ENCODE results near the gene SSMEM1. TPM values are rescaled to one million over a fixed set of nuclear protein-coding genes. Genes with fewer than 3 reads are reported as not detected.

Gene SSMEM1
- total and polyA plus RNA-seq, 4 donors, result not detected

- 66 to 75% methylated on average over 2 of the region's 2 CpGs for WGBS, 2 donors
- H3K4me1 ChIP-seq (ENCODE audit: control insufficient read depth in 5 of 5, insufficient read depth in 5 of 5, low read length in 5 of 5), result no peaks in the 10 kb centered on the region
- TF ChIP-seq, protein P1, sequence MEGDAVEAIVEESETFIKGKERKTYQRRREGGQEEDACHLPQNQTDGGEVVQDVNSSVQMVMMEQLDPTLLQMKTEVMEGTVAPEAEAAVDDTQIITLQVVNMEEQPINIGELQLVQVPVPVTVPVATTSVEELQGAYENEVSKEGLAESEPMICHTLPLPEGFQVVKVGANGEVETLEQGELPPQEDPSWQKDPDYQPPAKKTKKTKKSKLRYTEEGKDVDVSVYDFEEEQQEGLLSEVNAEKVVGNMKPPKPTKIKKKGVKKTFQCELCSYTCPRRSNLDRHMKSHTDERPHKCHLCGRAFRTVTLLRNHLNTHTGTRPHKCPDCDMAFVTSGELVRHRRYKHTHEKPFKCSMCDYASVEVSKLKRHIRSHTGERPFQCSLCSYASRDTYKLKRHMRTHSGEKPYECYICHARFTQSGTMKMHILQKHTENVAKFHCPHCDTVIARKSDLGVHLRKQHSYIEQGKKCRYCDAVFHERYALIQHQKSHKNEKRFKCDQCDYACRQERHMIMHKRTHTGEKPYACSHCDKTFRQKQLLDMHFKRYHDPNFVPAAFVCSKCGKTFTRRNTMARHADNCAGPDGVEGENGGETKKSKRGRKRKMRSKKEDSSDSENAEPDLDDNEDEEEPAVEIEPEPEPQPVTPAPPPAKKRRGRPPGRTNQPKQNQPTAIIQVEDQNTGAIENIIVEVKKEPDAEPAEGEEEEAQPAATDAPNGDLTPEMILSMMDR (IDR thresholded peaks at IDR 0.05; ENCODE audit: control extremely low read depth, extremely low read depth), result no peak
- no peaks in the 10 kb centered on the region for H3K36me3 ChIP-seq (ENCODE audit: control insufficient read depth in 4 of 4, insufficient read depth in 4 of 4, low read length in 4 of 4)
- H3K9me3 ChIP-seq (ENCODE audit: control insufficient read depth in 4 of 4, insufficient read depth in 3 of 4, low read length in 3 of 4), result peaks cover 0 to 14% (median 5%) of the 10 kb centered on the region in 4 donors
- ATAC-seq (ENCODE audit: insufficient read depth, low FRiP score) (no peak), DNase-seq (no peak)
- H3K27ac ChIP-seq (ENCODE audit: low read depth in 1 of 2, low read length in 1 of 2), result no peak overlapping the region
- no peaks in the 10 kb centered on the region for H3K27me3 ChIP-seq (ENCODE audit: control insufficient read depth in 3 of 3, insufficient read depth in 3 of 3, low read length in 2 of 3)
- no peak overlapping the region for H3K4me3 ChIP-seq
- no peak overlapping the region for H3K9ac ChIP-seq (ENCODE audit: insufficient read depth in 1 of 2, low read length in 2 of 2)
Observed at GRCh38 chr7:130263130-130263529, 55.5 kb downstream of the SSMEM1 start.

Other genes with a start within 250 kb of the SSMEM1 start
- 10 to 100 TPM; 11.8 to 13.2 TPM for gene ZC3HC1, start 156.5 kb upstream of the SSMEM1 start, total RNA-seq
- gene ZC3HC1, start 156.5 kb upstream of the SSMEM1 start, polyA plus RNA-seq, result 10 to 100 TPM in 1 of 2 donors, 1 to 10 TPM in 1; 10.0 to 11.6 TPM
- gene KLHDC10, start 137.3 kb upstream of the SSMEM1 start, total RNA-seq, result 10 to 100 TPM; 37.4 to 56.9 TPM
- 10 to 100 TPM; 10.4 to 12.8 TPM for gene KLHDC10, start 137.3 kb upstream of the SSMEM1 start, polyA plus RNA-seq
- 10 to 100 TPM; 16.9 to 22.2 TPM for gene TMEM209, start 2.5 kb upstream of the SSMEM1 start, total RNA-seq
- 1 to 10 TPM; 8.3 to 8.4 TPM for gene TMEM209, start 2.5 kb upstream of the SSMEM1 start, polyA plus RNA-seq
- gene CPA2, start 59.0 kb downstream of the SSMEM1 start, total RNA-seq, result 1 to 10 TPM in 1 of 2 donors, not detected in 1; 2.0 TPM
- under 1 TPM in 1 of 2 donors, not detected in 1; 0.21 TPM for gene CPA2, start 59.0 kb downstream of the SSMEM1 start, polyA plus RNA-seq
- 1 to 10 TPM in 1 of 2 donors, under 1 TPM in 1; 0.55 to 1.7 TPM for gene CPA4, start 85.3 kb downstream of the SSMEM1 start, total RNA-seq
- 1 to 10 TPM in 1 of 2 donors, under 1 TPM in 1; 0.65 to 2.3 TPM for gene CPA4, start 85.3 kb downstream of the SSMEM1 start, polyA plus RNA-seq
- not detected for gene CPA5, start 137.0 kb downstream of the SSMEM1 start, total RNA-seq
- gene CPA5, start 137.0 kb downstream of the SSMEM1 start, polyA plus RNA-seq, result under 1 TPM; 0.08 to 0.10 TPM
- 10 to 100 TPM in 1 of 2 donors, under 1 TPM in 1; 0.80 to 12.5 TPM for gene CPA1, start 172.6 kb downstream of the SSMEM1 start, total RNA-seq
- under 1 TPM; 0.31 to 0.66 TPM for gene CPA1, start 172.6 kb downstream of the SSMEM1 start, polyA plus RNA-seq
- gene CEP41, start 233.2 kb downstream of the SSMEM1 start, total RNA-seq, result 10 to 100 TPM; 14.6 to 15.3 TPM
- 1 to 10 TPM; 3.7 to 8.6 TPM for gene CEP41, start 233.2 kb downstream of the SSMEM1 start, polyA plus RNA-seq

Data from lung (tissue), 12 donors.